Thyroid gland (tissue), 4 donors: ENCODE results near the gene ZNF687.
"Not testable (repeated sequence)": the region's sequence is repeated elsewhere in the genome, so short reads cannot be mapped to it uniquely, and the experiment has no call there.

Source experiments
- CTCF ChIP-seq, 6 experiments: fragments of 200-600 bp in 3 of 6; fragments of 450-650 bp in 3 of 6; sonication (generic) in 3 of 6; IDR thresholded peaks; one replicate each; pipeline ENCODE4 v1.5.1; 2016 to 2019; ENCODE audit warnings: antibody characterized with exemption in 6 of 6, mild to moderate bottlenecking in 2 of 6, inconsistent platforms in 1 of 6, moderate library complexity in 1 of 6
- POLR2A ChIP-seq, 2 donors: fragments of 450-650 bp; IDR thresholded peaks; one replicate each; pipeline ENCODE4 v1.6.1; 2017; ENCODE audit warnings: antibody characterized with exemption in 2 of 2, mild to moderate bottlenecking in 2 of 2, moderate library complexity in 1 of 2

- not testable (repeated sequence) for TF ChIP-seq CTCF, POLR2A (IDR thresholded peaks at IDR 0.05)
Observed at GRCh38 chr1:151275341-151275740, 6.8 kb upstream of the ZNF687 start.
